ENCODE data around the gene ABHD17A. TPM values are rescaled to one million over a fixed set of nuclear protein-coding genes. Genes with fewer than 3 reads are reported as not detected.
"Not testable (repeated sequence)": the region's sequence is repeated elsewhere in the genome, so short reads cannot be mapped to it uniquely, and the experiment has no call there.

Gene ABHD17A
- total and polyA plus RNA-seq, 9 donors = 55.7 to 73.5 (median 59.0) TPM

- H3K36me3 ChIP-seq (ENCODE audit: control insufficient read depth, insufficient read depth, low read length) = peaks cover 17% of the 10 kb centered on the region
- H3K27ac ChIP-seq (ENCODE audit: low read length) = peak overlapping the region; percentile 84
- peaks cover 35% of the 10 kb centered on the region for H3K4me1 ChIP-seq (ENCODE audit: control insufficient read depth, insufficient read depth, low read length)
- WGBS (ENCODE audit: insufficient coverage) = under 1% methylated on average over 87 of the region's 87 CpGs
- peak overlapping the region; percentile 95 for H3K4me3 ChIP-seq (ENCODE audit: low read length)
- H3K9me3 ChIP-seq (replicated peaks; ENCODE audit: control insufficient read depth, low read depth, low read length) = no peaks in the 10 kb centered on the region
- peak; percentile 97 for DNase-seq
- H3K27me3 ChIP-seq (ENCODE audit: control insufficient read depth, insufficient read depth, low read length) = no peaks in the 10 kb centered on the region
These were observed 9.4 kb downstream of the ABHD17A start for GRCh38 chr19:1875646-1876495.

GRCh38 chr19:1875265-1875645 is 10.0 kb downstream of the ABHD17A start:
- Histone ChIP-seq H3K27ac (ENCODE audit: low read length) (peak overlapping the region; percentile 84), H3K4me3 (ENCODE audit: low read length) (peak overlapping the region; percentile 95), H3K4me1 (ENCODE audit: control insufficient read depth, insufficient read depth, low read length) (peaks cover 30% of the 10 kb centered on the region), H3K36me3 (ENCODE audit: control insufficient read depth, insufficient read depth, low read length) (peaks cover 19% of the 10 kb centered on the region)
- H3K27me3 ChIP-seq (ENCODE audit: control insufficient read depth, insufficient read depth, low read length); DNase-seq; H3K9me3 ChIP-seq (replicated peaks; ENCODE audit: control insufficient read depth, low read depth, low read length): not testable (repeated sequence)
- WGBS (ENCODE audit: insufficient coverage) = 8% methylated on average over 6 of the region's 11 CpGs

- H3K27me3 ChIP-seq (ENCODE audit: control insufficient read depth, insufficient read depth, low read length) = no peaks in the 10 kb centered on the region
- no peak for DNase-seq
- no peaks in the 10 kb centered on the region for H3K9me3 ChIP-seq (replicated peaks; ENCODE audit: control insufficient read depth, low read depth, low read length)
- H3K4me1 ChIP-seq (ENCODE audit: control insufficient read depth, insufficient read depth, low read length) = peaks cover 30% of the 10 kb centered on the region
- no CpG with 5 or more reads among the region's 16 CpGs for WGBS (ENCODE audit: insufficient coverage)
- H3K4me3 ChIP-seq (ENCODE audit: low read length) = peak overlapping the region; percentile 95
- H3K27ac ChIP-seq (ENCODE audit: low read length) = peak overlapping the region; percentile 84
- H3K36me3 ChIP-seq (ENCODE audit: control insufficient read depth, insufficient read depth, low read length) = peaks cover 19% of the 10 kb centered on the region
These were observed 10.6 kb downstream of the ABHD17A start for GRCh38 chr19:1874554-1875185.

GRCh38 chr19:1873524-1874473 is 11.5 kb downstream of the ABHD17A start:
- Histone ChIP-seq H3K9me3 (replicated peaks; ENCODE audit: control insufficient read depth, low read depth, low read length) (no peaks in the 10 kb centered on the region), H3K4me3 (ENCODE audit: low read length) (no peak overlapping the region), H3K36me3 (ENCODE audit: control insufficient read depth, insufficient read depth, low read length) (peaks cover 19% of the 10 kb centered on the region), H3K27me3 (ENCODE audit: control insufficient read depth, insufficient read depth, low read length) (no peaks in the 10 kb centered on the region), H3K4me1 (ENCODE audit: control insufficient read depth, insufficient read depth, low read length) (peaks cover 30% of the 10 kb centered on the region), H3K27ac (ENCODE audit: low read length) (peak overlapping the region; percentile 61)
- peak; percentile 37 for DNase-seq
- WGBS (ENCODE audit: insufficient coverage) = 62% methylated on average over 20 of the region's 29 CpGs

GRCh38 chr19:1872807-1873523 is 12.3 kb downstream of the ABHD17A start:
- H3K9me3 ChIP-seq (replicated peaks; ENCODE audit: control insufficient read depth, low read depth, low read length) = no peaks in the 10 kb centered on the region
- H3K27ac ChIP-seq (ENCODE audit: low read length) = peak overlapping the region; percentile 61
- H3K36me3 ChIP-seq (ENCODE audit: control insufficient read depth, insufficient read depth, low read length) = peaks cover 19% of the 10 kb centered on the region
- no peaks in the 10 kb centered on the region for H3K27me3 ChIP-seq (ENCODE audit: control insufficient read depth, insufficient read depth, low read length)
- H3K4me3 ChIP-seq (ENCODE audit: low read length) = no peak overlapping the region
- H3K4me1 ChIP-seq (ENCODE audit: control insufficient read depth, insufficient read depth, low read length) = peaks cover 30% of the 10 kb centered on the region
- WGBS (ENCODE audit: insufficient coverage) = 82% methylated on average over 19 of the region's 25 CpGs
- DNase-seq = no peak

GRCh38 chr19:1871630-1872029 is 13.7 kb downstream of the ABHD17A start:
- Histone ChIP-seq H3K27me3 (ENCODE audit: control insufficient read depth, insufficient read depth, low read length) (no peaks in the 10 kb centered on the region), H3K4me1 (ENCODE audit: control insufficient read depth, insufficient read depth, low read length) (peaks cover 28% of the 10 kb centered on the region), H3K9me3 (replicated peaks; ENCODE audit: control insufficient read depth, low read depth, low read length) (no peaks in the 10 kb centered on the region), H3K36me3 (ENCODE audit: control insufficient read depth, insufficient read depth, low read length) (peaks cover 19% of the 10 kb centered on the region), H3K27ac (ENCODE audit: low read length) (no peak overlapping the region), H3K4me3 (ENCODE audit: low read length) (no peak overlapping the region)
- DNase-seq = no peak
- WGBS (ENCODE audit: insufficient coverage) = 90% methylated on average over 8 of the region's 13 CpGs

GRCh38 chr19:1871140-1871597 is 14.1 kb downstream of the ABHD17A start:
- Histone ChIP-seq H3K9me3 (replicated peaks; ENCODE audit: control insufficient read depth, low read depth, low read length) (no peaks in the 10 kb centered on the region), H3K36me3 (ENCODE audit: control insufficient read depth, insufficient read depth, low read length) (peaks cover 19% of the 10 kb centered on the region), H3K27me3 (ENCODE audit: control insufficient read depth, insufficient read depth, low read length) (no peaks in the 10 kb centered on the region), H3K4me3 (ENCODE audit: low read length) (no peak overlapping the region), H3K27ac (ENCODE audit: low read length) (no peak overlapping the region), H3K4me1 (ENCODE audit: control insufficient read depth, insufficient read depth, low read length) (peaks cover 23% of the 10 kb centered on the region)
- WGBS (ENCODE audit: insufficient coverage) = 91% methylated on average over 9 of the region's 15 CpGs
- DNase-seq = no peak

- Histone ChIP-seq H3K4me1 (ENCODE audit: control insufficient read depth, insufficient read depth, low read length) (peaks cover 21% of the 10 kb centered on the region), H3K4me3 (ENCODE audit: low read length) (no peak overlapping the region), H3K36me3 (ENCODE audit: control insufficient read depth, insufficient read depth, low read length) (peaks cover 19% of the 10 kb centered on the region), H3K27me3 (ENCODE audit: control insufficient read depth, insufficient read depth, low read length) (no peaks in the 10 kb centered on the region), H3K9me3 (replicated peaks; ENCODE audit: control insufficient read depth, low read depth, low read length) (no peaks in the 10 kb centered on the region), H3K27ac (ENCODE audit: low read length) (no peak overlapping the region)
- 56% methylated on average over 2 of the region's 7 CpGs for WGBS (ENCODE audit: insufficient coverage)
- DNase-seq = no peak
These were observed 16.3 kb downstream of the ABHD17A start for GRCh38 chr19:1868971-1869370.

- H3K27me3 ChIP-seq (ENCODE audit: control insufficient read depth, insufficient read depth, low read length) = no peaks in the 10 kb centered on the region
- H3K4me3 ChIP-seq (ENCODE audit: low read length) = no peak overlapping the region
- peaks cover 11% of the 10 kb centered on the region for H3K36me3 ChIP-seq (ENCODE audit: control insufficient read depth, insufficient read depth, low read length)
- no peak for DNase-seq
- H3K9me3 ChIP-seq (replicated peaks; ENCODE audit: control insufficient read depth, low read depth, low read length) = no peaks in the 10 kb centered on the region
- WGBS (ENCODE audit: insufficient coverage) = 93% methylated on average over 9 of the region's 9 CpGs
- peaks cover 7% of the 10 kb centered on the region for H3K4me1 ChIP-seq (ENCODE audit: control insufficient read depth, insufficient read depth, low read length)
- H3K27ac ChIP-seq (ENCODE audit: low read length) = no peak overlapping the region
These were observed 18.0 kb downstream of the ABHD17A start for GRCh38 chr19:1867349-1867724.

All from muscle of leg (tissue), 11 donors.